ENCODE data around the gene LSM14A. TPM values are rescaled to one million over a fixed set of nuclear protein-coding genes. Genes with fewer than 3 reads are reported as not detected.

The LSM14A gene
- total and polyA plus RNA-seq, 2 of the 8 experiments (the other 6 are each of a cell fraction or from before 2014, with no cell fraction given), result 117 to 195 TPM

DNA sequence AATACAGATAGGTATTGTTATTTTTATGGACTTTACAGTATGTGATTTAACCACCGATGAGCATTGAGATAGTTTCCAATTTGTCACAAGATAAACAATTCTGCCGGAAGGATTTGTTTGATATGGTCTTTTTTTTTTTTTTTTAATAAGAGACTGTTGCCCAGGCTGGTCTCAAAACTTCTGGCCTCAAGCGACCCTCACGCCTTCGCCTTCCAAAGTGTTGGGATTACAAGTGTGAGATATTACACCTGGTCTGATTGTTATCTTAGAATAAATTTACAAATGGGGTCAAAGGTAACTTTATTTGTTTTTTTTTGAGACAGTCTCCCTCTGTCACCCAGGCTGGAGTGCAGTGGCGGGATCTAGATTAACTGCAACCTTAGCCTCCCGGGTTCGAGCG lies 83.2 kb downstream of the LSM14A start:
- Histone ChIP-seq H3K23ac (ENCODE audit: insufficient read length) (no peak overlapping the region), H3K36me3 (ENCODE audit: control insufficient read depth in 2 of 4, insufficient read depth in 4 of 4, low read length in 3 of 4) (no peaks in the 10 kb centered on the region), H2AK5ac (ENCODE audit: low read depth, low read length) (no peak overlapping the region), H4K5ac (ENCODE audit: insufficient read length, low read depth, low read length) (no peak overlapping the region), H4K91ac (replicated peaks; ENCODE audit: insufficient read length, low read length) (no peak overlapping the region), H2BK15ac (ENCODE audit: low read length) (no peak overlapping the region), H3K4ac (replicated peaks; ENCODE audit: insufficient read length, low read depth, low read length) (no peak overlapping the region), H2BK120ac (replicated peaks; ENCODE audit: low read depth, low read length) (no peak overlapping the region), H4K20me1 (replicated peaks in 1 of 2; ENCODE audit: control insufficient read depth in 1 of 2, insufficient read depth in 2 of 2, low read length in 2 of 2) (no peaks in the 10 kb centered on the region), H3K79me1 (ENCODE audit: low read depth, low read length) (no peaks in the 10 kb centered on the region), H3K9ac (replicated peaks in 1 of 4; ENCODE audit: extremely low read depth in 1 of 4, low read depth in 3 of 4, low read length in 3 of 4) (no peak overlapping the region; a peak in 1 of 7 replicates), H3K4me3 (ENCODE audit: extremely low read depth in 1 of 4, insufficient read depth in 2 of 4, low read depth in 3 of 4, low read length in 4 of 4) (peak overlapping the region; percentile 67 to 97 (median 76); a peak in 7 of 8 replicates), H3K27me3 (replicated peaks in 1 of 4; ENCODE audit: control insufficient read depth in 3 of 4, extremely low read depth in 1 of 4, insufficient read depth in 3 of 4, low read length in 3 of 4) (no peaks in the 10 kb centered on the region), H3K56ac (replicated peaks; ENCODE audit: insufficient read length, low read depth, low read length) (no peak overlapping the region), H2BK20ac (ENCODE audit: low read length) (no peak overlapping the region), H3K79me2 (ENCODE audit: control insufficient read depth in 1 of 2, insufficient read depth in 2 of 2, low read length in 2 of 2) (peaks cover 0 to 38% of the 10 kb centered on the region in 2 experiments; a peak in 2 of 4 replicates), H2BK5ac (ENCODE audit: low read depth, low read length) (no peak overlapping the region), H2BK12ac (ENCODE audit: low read depth, low read length) (no peak overlapping the region), H3K4me1 (replicated peaks in 1 of 4; ENCODE audit: control insufficient read depth in 3 of 4, insufficient read depth in 4 of 4, low read length in 3 of 4) (no peaks in the 10 kb centered on the region; a peak in 2 of 7 replicates), H3K9me3 (ENCODE audit: insufficient read depth in 2 of 2, low read depth in 1 of 2, low read length in 1 of 2) (no peaks in the 10 kb centered on the region), H3K27ac (ENCODE audit: low read depth, low read length) (no peak overlapping the region), H3K23me2 (ENCODE audit: low read depth, low read length) (peaks cover 8% of the 10 kb centered on the region; the same call in 1 of the 2 replicates), H2AFZ (ENCODE audit: low read length) (no peak overlapping the region), H3K18ac (ENCODE audit: extremely low read depth, low read length) (no peak overlapping the region), H4K8ac (ENCODE audit: extremely low read depth, insufficient read depth, low read length) (no peak overlapping the region), H3K4me2 (ENCODE audit: insufficient read depth in 1 of 2, low read depth in 2 of 2, low read length in 2 of 2) (peak overlapping the region; percentile 70 to 78), H3K14ac (ENCODE audit: insufficient read length) (no peak overlapping the region)
- TF ChIP-seq SP4 (IDR thresholded peaks at IDR 0.05; ENCODE audit: low read length) (no peak), RNF2 (IDR thresholded peaks at IDR 0.05; ENCODE audit: borderline replicate concordance, low read depth, low read length, missing control alignments, poor library complexity, severe bottlenecking) (no peak)
- DNase-seq (ENCODE audit: low read depth in 1 of 2, low spot score in 2 of 2), result no peak
- POLR2A ChIA-PET (ENCODE audit: partially characterized antibody), result interaction anchor here (0.9 kb wide), 1 partner anchor 95 kb away, joined by 3 read pairs; no protein-coding TSS in a partner anchor
- 90% methylated on average over 9 of the region's 9 CpGs; no CpG with 5 or more reads in 1 of the 2 experiments for WGBS, 2 experiments (ENCODE audit: extremely low coverage in 1 of 2, insufficient coverage in 1 of 2, insufficient read length in 1 of 2, insufficient replicate concordance in 2 of 2, low coverage in 1 of 2, low lambda C conversion rate in 2 of 2, missing lambda C conversion rate in 1 of 2)
- CTCF ChIA-PET (ENCODE audit: partially characterized antibody), result interaction anchor here (1.0 kb wide), 1 partner anchor 16 kb away, joined by 4 read pairs; no protein-coding TSS in a partner anchor
- no peak for FAIRE-seq
